Glomerular visceral epithelial cell (primary cell): ENCODE measurements around the gene DIAPH1.
A peak's percentile ranks its signal among the peaks of the same experiment; 100 is the strongest.
"Not testable (repeated sequence)": the region's sequence is repeated elsewhere in the genome, so short reads cannot be mapped to it uniquely, and the experiment has no call there.

ENCODE experiments used
- DNase-seq: peaks from one replicate; pipeline ENCODE4 v3.0.0-alpha.2; 2016; ENCODE audit errors: extremely low spot score

Gene DIAPH1

GRCh38 chr5:141609921-141610320, 8.9 kb downstream of the DIAPH1 start:
- DNase-seq = not testable (repeated sequence)

DNA sequence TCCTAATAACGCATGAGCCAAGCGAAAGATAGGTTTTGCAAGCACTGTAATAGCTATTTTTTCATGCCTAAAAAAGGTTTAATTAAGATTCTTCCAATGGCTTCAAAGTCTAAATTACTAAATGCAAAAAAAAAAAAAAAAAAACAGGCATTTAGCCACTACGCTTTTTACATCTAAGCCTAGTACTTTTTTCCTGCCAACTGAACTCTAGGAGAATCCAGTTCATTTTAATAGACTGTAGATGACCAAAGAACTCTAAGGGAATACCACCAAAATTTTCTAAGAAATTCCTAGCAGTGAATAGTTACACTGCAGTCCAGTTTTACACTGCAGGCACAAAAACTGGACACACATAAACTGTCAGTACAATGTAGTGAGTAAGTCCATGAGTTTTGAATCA, 9.8 kb downstream of the DIAPH1 start:
- DNase-seq = no peak

GRCh38 chr5:141608557-141608956, 10.2 kb downstream of the DIAPH1 start:
- peak; percentile 46 for DNase-seq

- DNase-seq = no peak
Observed at GRCh38 chr5:141608046-141608445, 10.8 kb downstream of the DIAPH1 start.

DNA sequence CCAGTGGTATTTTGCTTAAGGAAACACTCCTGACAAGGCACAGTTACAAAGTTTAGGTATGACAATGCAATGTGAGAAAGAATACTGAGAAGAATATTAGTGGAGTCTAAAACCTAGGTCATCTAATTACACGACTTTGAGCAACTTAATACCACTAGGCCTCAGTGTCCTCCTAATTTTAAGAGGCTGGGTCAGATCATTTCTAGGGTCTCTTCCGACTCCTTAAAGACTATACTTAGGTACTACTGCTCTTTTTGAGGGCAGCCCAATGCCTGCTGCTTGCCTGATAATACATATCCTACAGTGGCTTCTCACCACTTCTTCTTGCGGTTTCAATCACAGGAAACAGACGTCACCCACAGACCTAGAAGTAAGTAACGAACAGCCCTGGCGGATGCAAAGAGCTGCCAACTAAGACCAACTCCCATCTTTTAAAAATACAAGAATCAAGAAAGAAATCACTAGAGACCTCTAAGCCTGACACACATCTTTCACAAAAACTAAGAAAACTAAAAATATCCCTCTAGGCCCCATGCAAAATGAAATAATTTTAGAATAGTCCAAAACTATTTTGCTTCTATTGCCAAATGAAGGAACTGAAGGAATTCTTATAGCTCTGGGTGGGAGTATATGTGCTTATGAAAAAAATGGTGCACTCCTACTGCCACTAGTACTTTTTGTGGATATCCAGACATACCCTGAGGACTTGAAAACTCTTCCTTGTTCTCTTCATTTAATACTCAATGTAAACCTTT, 13.1 kb downstream of the DIAPH1 start:
- no peak for DNase-seq

- peak; percentile 87 for DNase-seq
Observed at GRCh38 chr5:141603923-141604717, 14.7 kb downstream of the DIAPH1 start.

GRCh38 chr5:141602606-141603005, 16.2 kb downstream of the DIAPH1 start:
- DNase-seq = no peak

DNA sequence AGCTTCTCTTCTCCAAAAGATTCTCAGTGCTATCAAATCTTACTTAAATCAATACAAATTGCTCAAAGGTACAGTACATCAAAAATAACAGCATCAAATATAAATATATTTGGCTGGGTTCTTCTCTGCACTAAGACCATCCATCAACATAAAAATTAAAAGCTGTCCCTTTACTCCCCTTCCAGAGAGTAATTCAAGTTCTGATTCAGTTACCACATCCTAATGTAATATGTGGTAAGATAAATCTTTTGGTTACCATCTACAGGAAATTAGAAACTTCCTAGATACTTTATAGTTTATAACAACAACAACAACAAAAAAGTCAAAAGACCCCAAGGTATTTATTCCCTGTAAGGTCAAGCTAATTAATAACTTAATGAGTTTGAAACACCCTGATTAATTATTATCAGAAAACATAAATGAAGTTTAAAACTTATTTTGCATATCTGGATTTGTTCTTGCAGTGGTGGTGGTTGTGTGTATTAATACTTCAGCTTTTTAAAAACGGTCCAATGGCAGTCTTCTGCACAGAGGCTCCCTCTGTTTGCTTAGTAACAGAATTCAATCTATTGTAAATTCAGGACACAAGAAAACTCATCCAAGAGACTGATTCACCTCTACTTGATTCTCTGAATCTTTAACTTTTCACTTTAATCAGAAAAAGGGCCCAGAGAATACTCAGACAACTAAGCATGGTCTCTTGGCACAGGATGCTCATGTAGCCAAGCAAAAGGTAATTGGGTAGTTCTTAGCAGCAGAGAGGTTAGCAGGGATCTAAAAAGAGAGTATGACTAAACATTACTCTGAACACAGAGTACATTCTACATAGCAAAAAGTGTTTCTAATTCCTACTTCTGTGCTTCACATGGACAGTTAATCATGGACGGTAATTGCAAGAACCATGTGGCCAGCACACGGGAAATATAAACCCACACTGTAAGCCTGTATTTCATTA, 20.1 kb downstream of the DIAPH1 start:
- DNase-seq = peak; percentile 21

DNA sequence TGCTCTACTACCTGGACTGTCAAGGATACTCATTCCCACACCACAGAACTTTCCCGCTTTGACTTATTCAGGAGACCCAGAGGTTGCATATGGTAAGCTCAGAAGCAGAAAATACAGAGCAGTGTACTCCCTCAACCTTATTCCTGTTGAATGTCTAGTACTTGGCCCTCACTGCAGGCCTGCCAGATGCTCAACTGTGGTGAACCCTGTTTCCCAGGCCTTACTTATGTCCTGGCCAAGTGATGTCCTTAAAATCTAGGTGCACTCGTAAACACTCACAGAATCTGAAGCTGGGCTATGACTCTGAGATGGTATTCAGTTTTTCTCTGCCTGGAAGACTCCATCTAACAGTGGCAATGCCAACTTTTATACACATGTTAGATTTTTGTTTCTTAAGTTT, 21.0 kb downstream of the DIAPH1 start:
- no peak for DNase-seq

- no peak for DNase-seq
Observed at GRCh38 chr5:141597394-141597793, 21.4 kb downstream of the DIAPH1 start.

- DNase-seq = no peak
Observed at GRCh38 chr5:141596867-141597266, 21.9 kb downstream of the DIAPH1 start.

DNA sequence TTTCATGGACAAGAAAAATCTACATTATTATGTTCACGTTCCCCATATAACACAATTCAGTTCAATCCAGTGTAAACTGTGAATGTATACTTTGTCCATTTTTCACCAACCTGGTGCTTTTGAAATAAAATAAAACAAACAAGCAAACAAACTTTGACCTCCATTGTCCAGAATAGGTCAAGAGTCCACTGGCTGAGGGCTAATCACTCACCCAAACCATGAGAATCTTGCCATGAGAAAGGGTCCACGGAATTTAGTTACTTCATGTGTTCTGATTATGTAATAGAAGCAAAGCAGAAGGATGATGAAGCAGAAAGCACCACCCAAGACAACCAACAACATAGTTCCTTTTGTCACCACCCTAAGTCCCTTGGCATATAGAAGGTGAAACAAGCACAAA, 28.7 kb downstream of the DIAPH1 start:
- no peak for DNase-seq

DNA sequence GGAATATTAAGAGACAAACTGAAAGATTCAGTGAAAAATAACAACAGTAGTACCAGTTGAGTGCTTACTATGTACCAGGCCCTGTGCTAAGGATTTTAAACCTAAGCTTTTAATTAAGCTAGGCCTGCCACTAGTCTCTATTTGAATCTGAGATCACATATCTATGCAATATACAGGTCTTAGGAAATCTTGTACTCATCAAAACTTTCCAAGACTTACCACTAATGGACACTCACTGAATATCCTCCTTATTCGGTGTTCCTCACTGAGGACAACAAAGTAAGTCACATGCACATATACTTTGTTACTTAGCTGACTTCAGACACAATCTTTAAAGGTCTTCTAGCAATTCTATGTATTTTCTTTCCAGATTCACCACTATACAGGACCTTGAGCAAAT, 32.6 kb downstream of the DIAPH1 start:
- DNase-seq = no peak

- no peak for DNase-seq
Observed at GRCh38 chr5:141585594-141585993, 33.2 kb downstream of the DIAPH1 start.

DNA sequence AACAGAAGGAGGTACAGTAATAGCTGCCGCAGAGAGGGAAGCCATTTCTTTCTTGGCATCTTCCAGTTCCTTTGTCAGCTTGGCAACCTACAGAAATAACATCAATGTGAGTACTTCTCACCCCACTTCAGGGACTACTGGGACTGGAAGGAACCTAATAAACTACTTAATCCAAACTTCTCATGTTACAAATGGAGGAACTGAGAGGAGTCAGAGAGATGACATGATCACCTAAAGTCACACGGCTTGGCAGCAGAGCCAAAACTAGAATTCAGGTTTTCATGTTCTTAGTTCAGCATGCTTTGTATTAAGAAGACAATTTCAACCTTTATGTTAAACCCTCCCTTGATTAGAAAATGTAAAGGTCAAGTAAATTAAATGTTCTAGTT, 44.7 kb downstream of the DIAPH1 start:
- no peak for DNase-seq

DNA sequence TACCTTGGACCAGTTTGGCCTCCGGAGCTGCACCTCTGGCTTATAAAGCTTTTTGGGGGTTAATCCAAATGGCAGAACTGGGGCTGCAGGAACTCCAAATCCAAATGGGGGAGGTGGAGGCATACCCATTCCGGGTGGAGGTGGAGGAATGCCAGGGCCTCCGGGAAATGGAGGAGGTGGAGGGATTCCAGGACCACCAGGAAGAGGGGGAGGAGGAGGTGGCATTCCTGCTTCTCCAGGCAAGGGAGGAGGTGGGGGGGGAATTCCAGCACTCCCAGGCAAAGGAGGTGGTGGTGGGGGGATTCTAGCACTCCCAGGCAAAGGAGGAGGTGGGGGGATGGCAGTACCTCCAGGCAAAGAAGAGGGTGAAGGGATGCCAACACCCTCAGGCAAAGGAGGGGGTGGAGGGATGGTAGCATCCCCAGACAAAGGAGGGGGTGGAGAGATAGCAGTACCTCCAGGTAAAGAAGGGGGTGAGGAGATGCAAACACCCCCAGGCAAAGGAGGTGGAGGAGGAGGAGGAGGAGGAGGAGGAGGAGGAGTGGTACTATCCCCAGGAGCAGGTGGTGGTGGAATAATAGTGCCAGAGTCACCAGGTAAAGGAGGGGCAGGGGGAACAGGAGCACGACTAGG, 45.2 kb downstream of the DIAPH1 start:
- DNase-seq = no peak

- DNase-seq = no peak
Observed at GRCh38 chr5:141570655-141571054, 48.1 kb downstream of the DIAPH1 start.

GRCh38 chr5:141567513-141568117, 51.2 kb downstream of the DIAPH1 start:
- peak; percentile 31 for DNase-seq

- peak; percentile 63 for DNase-seq
Observed at GRCh38 chr5:141565826-141566570, 52.8 kb downstream of the DIAPH1 start.

GRCh38 chr5:141564216-141564692, 54.5 kb downstream of the DIAPH1 start:
- peak; percentile 91 for DNase-seq
